Ishikawa (cell line): Measurements from ENCODE around the gene SLU7.

Source experiments
- CEBPB ChIP-seq: IDR thresholded peaks from 2 replicates; pipeline ENCODE4 v1.6.1; 2012
- CREB1 ChIP-seq: IDR thresholded peaks from 2 replicates; pipeline ENCODE4 v1.6.1; 2012; ENCODE audit warnings: low read depth
- EGR1 ChIP-seq: IDR thresholded peaks from 2 replicates; pipeline ENCODE4 v1.6.1; 2012
- EP300 ChIP-seq: IDR thresholded peaks from 2 replicates; pipeline ENCODE4 v1.6.1; 2012; ENCODE audit warnings: borderline replicate concordance
- REST ChIP-seq: IDR thresholded peaks from 2 replicates; pipeline ENCODE4 v1.6.1; 2012; ENCODE audit warnings: low read depth, mild to moderate bottlenecking
- TAF1 ChIP-seq: IDR thresholded peaks from 2 replicates; pipeline ENCODE4 v1.6.1; 2012; ENCODE audit warnings: low read depth, mild to moderate bottlenecking
- USF1 ChIP-seq: IDR thresholded peaks from 2 replicates; pipeline ENCODE4 v1.6.1; 2012
- YY1 ChIP-seq: IDR thresholded peaks from 2 replicates; pipeline ENCODE4 v1.6.1; 2012; ENCODE audit warnings: low read depth

GRCh38 chr5:160379511-160379910 is 39.4 kb downstream of the SLU7 start:
- TF ChIP-seq YY1 (no peak), CREB1 (no peak), USF1 (no peak), EP300 (no peak), REST (no peak), CEBPB (no peak), EGR1 (no peak), TAF1 (no peak)
